ENCODE results near the gene TAF4B. TPM values are rescaled to one million over a fixed set of nuclear protein-coding genes. Genes with fewer than 3 reads are reported as not detected.

TAF4B gene
- total and polyA plus RNA-seq, 10 of the 15 experiments (the other 5 are each of a cell fraction or from before 2014, with no cell fraction given): 2.3 to 15.0 (median 12.2) TPM

GRCh38 chr18:26307161-26307773 lies 81.0 kb downstream of the TAF4B start:
- no peak overlapping the region for H3K4me2 ChIP-seq (ENCODE audit: control insufficient read depth, insufficient read depth)
- no peaks in the 10 kb centered on the region for H3K4me1 ChIP-seq (ENCODE audit: control insufficient read depth, insufficient read depth, low read length)
- intact Hi-C loops (cut with micrococcal nuclease; ENCODE audit: unreplicated experiment) (loop anchor here (1.0 to 10.0 kb wide), 5 partner anchors 75 to 698 kb away; partner anchors contain the start of gene KCTD1), in situ Hi-C loops (cut with MboI) (loop anchor here (5.0 to 25.0 kb wide), 2 partner anchors 340 to 680 kb away; no protein-coding TSS in a partner anchor)
- no peak overlapping the region for H3K4me3 ChIP-seq
- ChIA-PET CTCF (interaction anchor here (0.6 to 4.3 kb wide), 29 partner anchors 9 to 497 kb away, joined by 3 to 30 read pairs (median 4); no protein-coding TSS in a partner anchor), SMC1A (ENCODE audit: uncharacterized antibody, unreplicated experiment) (interaction anchor here (0.7 to 2.1 kb wide), 20 partner anchors 9 to 386 kb away, joined by 3 to 22 read pairs (median 4); no protein-coding TSS in a partner anchor), POLR2A (no interaction called here), RAD21 (ENCODE audit: unreplicated experiment) (interaction anchor here (0.5 to 2.5 kb wide), 15 partner anchors 9 to 388 kb away, joined by 3 to 28 read pairs (median 3); no protein-coding TSS in a partner anchor)
- 33% methylated on average over 3 of the region's 3 CpGs for WGBS (ENCODE audit: insufficient coverage, insufficient replicate concordance, low lambda C conversion rate, missing lambda C conversion rate)
- no peaks in the 10 kb centered on the region for H4K20me1 ChIP-seq (ENCODE audit: control insufficient read depth, insufficient read depth)
- BruUV-seq (replicated peaks): no TSS peak
- H3K9ac ChIP-seq (ENCODE audit: control insufficient read depth, insufficient read depth, low read length): no peak overlapping the region
- peak; percentile 92 for ATAC-seq
- FAIRE-seq: peak; percentile 49
- no peak overlapping the region for H3K27ac ChIP-seq (ENCODE audit: control insufficient read depth, insufficient read depth)
- H3K79me2 ChIP-seq (ENCODE audit: control insufficient read depth, insufficient read depth, low read length): no peaks in the 10 kb centered on the region
- no peak overlapping the region for H2AFZ ChIP-seq (ENCODE audit: control insufficient read depth, low read depth, low read length)
- H3K27me3 ChIP-seq (replicated peaks in 1 of 2; ENCODE audit: control insufficient read depth in 2 of 2, insufficient read depth in 2 of 2, low read length in 1 of 2): no peaks in the 10 kb centered on the region
- peak; percentile 24 for DNase-seq (ENCODE audit: low read depth, low spot score)
- H3K9me3 ChIP-seq (replicated peaks; ENCODE audit: control insufficient read depth, insufficient read depth, low read length): no peaks in the 10 kb centered on the region; the same call in 1 of the 3 replicates
- H3K36me3 ChIP-seq (ENCODE audit: control insufficient read depth in 2 of 2, insufficient read depth in 2 of 2, low read length in 1 of 2): no peaks in the 10 kb centered on the region
- peak; percentile 64; the same call in 1 of the 2 replicates for TF ChIP-seq SMC3 (IDR thresholded peaks at IDR 0.05; ENCODE audit: borderline replicate concordance, low read length)
- TF ChIP-seq POU2F2 (IDR thresholded peaks at IDR 0.05; ENCODE audit: borderline replicate concordance, low read depth, low read length): no peak
- TF ChIP-seq CTCF (IDR thresholded peaks at IDR 0.05 in 2 of 3, conservative IDR thresholded peaks at IDR 0.05 in 1 of 3; ENCODE audit: control insufficient read depth in 2 of 3, extremely low read depth in 1 of 3, insufficient read depth in 1 of 3, low read depth in 3 of 3, low read length in 3 of 3): peak; percentile 65 to 72 (median 69)
- TF ChIP-seq NFYB (IDR thresholded peaks at IDR 0.05; ENCODE audit: insufficient read depth, low read depth, low read length): no peak
- TF ChIP-seq RAD21 (IDR thresholded peaks at IDR 0.05; ENCODE audit: insufficient read depth, low read depth, low read length): peak; percentile 90
- no peak for TF ChIP-seq KLF5 (IDR thresholded peaks at IDR 0.05; ENCODE audit: partially characterized antibody)

All from GM12878 (cell line).